Thyroid gland (tissue), 4 donors: ENCODE results near the gene ACLY.

Source experiments
- POLR2A ChIP-seq, 2 donors: fragments of 450-650 bp; IDR thresholded peaks; one replicate each; pipeline ENCODE4 v1.6.1; 2017; ENCODE audit warnings: antibody characterized with exemption in 2 of 2, mild to moderate bottlenecking in 2 of 2, moderate library complexity in 1 of 2
- TF ChIP-seq, protein P1 (sequence below), 6 experiments: fragments of 200-600 bp in 3 of 6; fragments of 450-650 bp in 3 of 6; sonication (generic) in 3 of 6; IDR thresholded peaks; one replicate each; pipeline ENCODE4 v1.5.1; 2016 to 2019; ENCODE audit warnings: antibody characterized with exemption in 6 of 6, mild to moderate bottlenecking in 2 of 6, inconsistent platforms in 1 of 6, moderate library complexity in 1 of 6

DNA sequence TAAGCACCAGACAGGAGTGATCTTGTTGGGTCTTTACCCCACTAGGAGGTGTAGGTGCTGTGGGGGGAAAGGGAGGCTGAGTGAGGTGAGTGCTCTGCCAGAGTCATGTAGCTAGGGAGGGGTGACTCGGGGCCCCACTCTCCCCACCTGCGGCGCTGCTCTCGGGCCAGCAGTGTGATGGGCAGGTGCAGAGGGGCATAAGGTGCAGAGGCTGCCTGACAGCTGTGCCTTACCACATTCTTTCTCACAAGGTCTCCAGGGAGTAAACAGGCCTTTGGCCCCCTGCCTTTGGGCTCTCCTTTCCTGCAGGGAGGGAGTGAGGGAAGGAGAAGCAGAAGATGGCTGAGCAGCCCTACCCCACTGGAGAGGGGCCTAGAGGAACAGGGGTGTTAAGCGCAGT, 43.4 kb upstream of the ACLY start:
- TF ChIP-seq, protein P1, sequence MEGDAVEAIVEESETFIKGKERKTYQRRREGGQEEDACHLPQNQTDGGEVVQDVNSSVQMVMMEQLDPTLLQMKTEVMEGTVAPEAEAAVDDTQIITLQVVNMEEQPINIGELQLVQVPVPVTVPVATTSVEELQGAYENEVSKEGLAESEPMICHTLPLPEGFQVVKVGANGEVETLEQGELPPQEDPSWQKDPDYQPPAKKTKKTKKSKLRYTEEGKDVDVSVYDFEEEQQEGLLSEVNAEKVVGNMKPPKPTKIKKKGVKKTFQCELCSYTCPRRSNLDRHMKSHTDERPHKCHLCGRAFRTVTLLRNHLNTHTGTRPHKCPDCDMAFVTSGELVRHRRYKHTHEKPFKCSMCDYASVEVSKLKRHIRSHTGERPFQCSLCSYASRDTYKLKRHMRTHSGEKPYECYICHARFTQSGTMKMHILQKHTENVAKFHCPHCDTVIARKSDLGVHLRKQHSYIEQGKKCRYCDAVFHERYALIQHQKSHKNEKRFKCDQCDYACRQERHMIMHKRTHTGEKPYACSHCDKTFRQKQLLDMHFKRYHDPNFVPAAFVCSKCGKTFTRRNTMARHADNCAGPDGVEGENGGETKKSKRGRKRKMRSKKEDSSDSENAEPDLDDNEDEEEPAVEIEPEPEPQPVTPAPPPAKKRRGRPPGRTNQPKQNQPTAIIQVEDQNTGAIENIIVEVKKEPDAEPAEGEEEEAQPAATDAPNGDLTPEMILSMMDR (IDR thresholded peaks at IDR 0.05) = no peak
- TF ChIP-seq POLR2A (IDR thresholded peaks at IDR 0.05) = no peak
